Ovary (tissue), 9 donors: ENCODE results near the gene MAP2K5. TPM values are rescaled to one million over a fixed set of nuclear protein-coding genes. Genes with fewer than 3 reads are reported as not detected.

Experiments used
- DNase-seq, 5 donors: peaks; one replicate each; pipeline ENCODE4 v3.0.0-alpha.2; 2019 to 2020
- H3K27ac ChIP-seq, 2 donors: fragments of 200-600 bp; one replicate each; pipeline versions ENCODE4 v1.5.1 to v1.8.0; 2019 to 2022
- H3K27me3 ChIP-seq: fragments of 200-600 bp; one replicate; pipeline ENCODE4 v1.8.0; 2022
- H3K36me3 ChIP-seq: fragments of 200-600 bp; sonication (generic); one replicate; pipeline ENCODE4 v1.5.1; 2019
- H3K4me1 ChIP-seq: one replicate; pipeline ENCODE4 v1.8.1; 2013; ENCODE audit warnings: mild to moderate bottlenecking, moderate library complexity; ENCODE audit not compliant: insufficient read depth
- H3K4me3 ChIP-seq: fragments of 200-600 bp; sonication (generic); one replicate; pipeline ENCODE4 v1.5.1; 2017
- H3K9me3 ChIP-seq, 2 donors: fragments of 200-600 bp in 1 of 2; sonication (generic) in 1 of 2; one replicate each; pipeline versions ENCODE4 v1.5.1 to v1.8.1; 2013 to 2019; ENCODE audit warnings: mild to moderate bottlenecking in 1 of 2, moderate library complexity in 1 of 2
- EP300 ChIP-seq: sonication (generic); formaldehyde crosslinking; IDR thresholded peaks from one replicate; pipeline ENCODE4 v1.6.1; 2017; ENCODE audit warnings: antibody characterized with exemption
- POLR2A ChIP-seq: fragments of 450-650 bp; IDR thresholded peaks from one replicate; pipeline ENCODE4 v1.6.1; 2017; ENCODE audit warnings: antibody characterized with exemption, mild to moderate bottlenecking, moderate library complexity
- WGBS, 3 donors: extraction: QIAGEN DNeasy Blood & Tissue Kit in 1 of 3; methylation state at CpG; one replicate each; pipeline versions ENCODE4 v1.1.5 to v1.1.7; 2013 to 2017; 5-methylcytosine and 5-hydroxymethylcytosine counted together
- intact Hi-C, 4 donors: fragments of 100-400 bp; cut with DNase I; formaldehyde crosslinking; loops; one replicate each; pipeline versions ENCODE4 v1.11.0 to v1.15.1; 2022 to 2023
- polyA plus RNA-seq, 2 donors: library from polyadenylated mRNA; stranded (reverse); fragments of 200-250 nt in 1 of 2; fragments of 350-450 nt in 1 of 2; fragmentation: Illumina TruSeq in 1 of 2; extraction: RNeasy Lipid Tissue Mini Kit (QIAGEN cat#74804) in 1 of 2; gene quantifications; one replicate each; pipeline ENCODE4 v1.2.3, GENCODE V29; 2013 to 2014
- total RNA-seq, 7 donors: library from RNA; depleted of rRNA in 2 of 7; stranded (reverse); fragments of >200 nt in 2 of 7; fragmentation: NEBNext Ultra II Directional in 3 of 7; extraction: Animal tissue kit (Norgen Biotek cat#: 25700) in 3 of 7; gene quantifications; one replicate each; pipeline versions ENCODE4 v1.1.0 to v1.2.4, GENCODE V29; 2016 to 2023
- TF ChIP-seq, protein P1 (sequence below), 3 donors: fragments of 450-650 bp in 2 of 3; fragments of 200-600 bp in 1 of 3; IDR thresholded peaks; one replicate each; pipeline versions ENCODE4 v1.5.1 to v1.8.0; 2016 to 2022; ENCODE audit warnings: antibody characterized with exemption in 3 of 3, mild to moderate bottlenecking in 1 of 3
- donor health status: DM: no; HTN: no; CAD: no; lungs with moderate emphysema.
- donor health status: DM: no; HTN: no; CAD: no.
- donor health status: Bipolar disorder and iron deficiency.
- donor health status: DM: yes; HTN: yes; CAD: no.
- donor health status: DM: no; HTN: no; CAD: no.
- donor health status: DM: yes; HTN: yes; CAD: no.

MAP2K5 gene
- total and polyA plus RNA-seq, 9 donors = 4.0 to 39.8 (median 23.2) TPM

DNA sequence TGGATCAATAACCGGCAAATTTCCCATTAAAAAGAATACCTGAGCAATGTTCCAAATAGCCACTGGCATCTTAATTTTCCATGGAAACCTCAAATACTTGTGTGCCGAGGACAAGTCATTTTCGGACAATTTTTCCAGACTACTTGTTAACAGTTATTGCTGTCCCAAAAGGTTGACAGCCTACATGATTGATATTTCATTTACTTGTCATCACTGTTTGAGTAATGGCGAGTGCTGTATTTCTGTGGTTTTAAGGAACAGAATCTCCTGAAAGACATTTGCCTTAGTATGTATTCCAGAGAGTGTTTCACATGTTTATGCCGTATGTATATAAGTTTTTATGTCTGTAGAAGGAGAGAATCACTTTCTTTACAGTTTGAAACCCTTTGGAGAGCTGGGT, 36.7 kb downstream of the MAP2K5 start:
- TF ChIP-seq, protein P1, sequence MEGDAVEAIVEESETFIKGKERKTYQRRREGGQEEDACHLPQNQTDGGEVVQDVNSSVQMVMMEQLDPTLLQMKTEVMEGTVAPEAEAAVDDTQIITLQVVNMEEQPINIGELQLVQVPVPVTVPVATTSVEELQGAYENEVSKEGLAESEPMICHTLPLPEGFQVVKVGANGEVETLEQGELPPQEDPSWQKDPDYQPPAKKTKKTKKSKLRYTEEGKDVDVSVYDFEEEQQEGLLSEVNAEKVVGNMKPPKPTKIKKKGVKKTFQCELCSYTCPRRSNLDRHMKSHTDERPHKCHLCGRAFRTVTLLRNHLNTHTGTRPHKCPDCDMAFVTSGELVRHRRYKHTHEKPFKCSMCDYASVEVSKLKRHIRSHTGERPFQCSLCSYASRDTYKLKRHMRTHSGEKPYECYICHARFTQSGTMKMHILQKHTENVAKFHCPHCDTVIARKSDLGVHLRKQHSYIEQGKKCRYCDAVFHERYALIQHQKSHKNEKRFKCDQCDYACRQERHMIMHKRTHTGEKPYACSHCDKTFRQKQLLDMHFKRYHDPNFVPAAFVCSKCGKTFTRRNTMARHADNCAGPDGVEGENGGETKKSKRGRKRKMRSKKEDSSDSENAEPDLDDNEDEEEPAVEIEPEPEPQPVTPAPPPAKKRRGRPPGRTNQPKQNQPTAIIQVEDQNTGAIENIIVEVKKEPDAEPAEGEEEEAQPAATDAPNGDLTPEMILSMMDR (IDR thresholded peaks at IDR 0.05) = no peak
- TF ChIP-seq EP300 = no peak
- no peak for TF ChIP-seq POLR2A

DNA sequence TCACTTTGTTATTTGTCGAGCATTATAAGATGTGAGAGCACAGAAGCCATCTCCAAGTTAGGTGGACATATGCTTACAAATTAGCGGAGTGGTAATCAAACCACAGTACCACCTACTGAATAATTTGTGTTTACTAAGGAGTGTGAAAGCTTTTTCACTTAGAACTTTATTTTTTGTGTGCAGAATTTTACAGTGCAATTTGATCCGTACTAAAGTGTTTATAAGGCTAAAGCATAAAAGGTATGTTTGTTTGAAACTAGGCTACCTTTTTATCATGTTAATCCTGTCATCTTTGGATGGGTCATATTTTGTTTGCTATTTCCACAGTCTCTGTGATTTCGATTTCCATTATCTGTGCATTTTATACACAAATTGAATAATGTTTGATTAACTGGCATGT, 37.5 kb downstream of the MAP2K5 start:
- no peak for DNase-seq
- TF ChIP-seq EP300 (no peak), POLR2A (no peak)
- TF ChIP-seq, protein P1 (IDR thresholded peaks at IDR 0.05) = no peak
- intact Hi-C loops = no loop called here
- H3K36me3 ChIP-seq = no peaks in the 10 kb centered on the region
- no peaks in the 10 kb centered on the region for H3K4me1 ChIP-seq
- 80 to 82% (median 81%) methylated on average over 4 of the region's 4 CpGs for WGBS, 3 donors
- no peaks in the 10 kb centered on the region for H3K27me3 ChIP-seq
- no peak overlapping the region for H3K4me3 ChIP-seq
- no peak overlapping the region for H3K27ac ChIP-seq
- H3K9me3 ChIP-seq = no peaks in the 10 kb centered on the region

More for the DNA sequence above, 36.7 kb downstream of the MAP2K5 start:
- intact Hi-C loops = no loop called here
- no peaks in the 10 kb centered on the region for H3K9me3 ChIP-seq
- no peak for DNase-seq
- H3K27ac ChIP-seq = no peak overlapping the region
- no peaks in the 10 kb centered on the region for H3K36me3 ChIP-seq
- no peaks in the 10 kb centered on the region for H3K4me1 ChIP-seq
- H3K27me3 ChIP-seq = no peaks in the 10 kb centered on the region
- 91 to 95% (median 94%) methylated on average over 5 of the region's 5 CpGs for WGBS, 3 donors
- H3K4me3 ChIP-seq = no peak overlapping the region

DNA sequence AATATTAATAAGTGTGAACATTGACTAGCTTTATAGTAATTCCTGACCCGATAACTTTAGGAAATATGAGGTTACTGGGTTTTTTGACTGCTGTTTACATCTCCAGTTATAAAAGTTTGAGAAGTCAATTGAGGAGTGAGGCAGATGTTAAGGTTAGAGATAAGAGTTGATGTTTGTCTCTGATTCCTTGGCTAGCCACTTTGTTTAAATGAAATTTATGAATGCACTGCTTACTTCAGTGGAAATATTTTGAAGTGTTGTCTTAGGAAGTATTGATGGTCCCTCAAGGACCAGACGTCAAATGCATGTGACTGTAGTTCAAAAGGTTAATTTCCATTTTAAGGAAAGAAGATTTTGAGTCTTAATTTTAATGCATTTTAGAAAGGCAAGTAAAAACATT, 41.7 kb downstream of the MAP2K5 start:
- intact Hi-C loops = no loop called here
- 55 to 76% (median 76%) methylated on average over 2 of the region's 2 CpGs for WGBS, 3 donors

DNA sequence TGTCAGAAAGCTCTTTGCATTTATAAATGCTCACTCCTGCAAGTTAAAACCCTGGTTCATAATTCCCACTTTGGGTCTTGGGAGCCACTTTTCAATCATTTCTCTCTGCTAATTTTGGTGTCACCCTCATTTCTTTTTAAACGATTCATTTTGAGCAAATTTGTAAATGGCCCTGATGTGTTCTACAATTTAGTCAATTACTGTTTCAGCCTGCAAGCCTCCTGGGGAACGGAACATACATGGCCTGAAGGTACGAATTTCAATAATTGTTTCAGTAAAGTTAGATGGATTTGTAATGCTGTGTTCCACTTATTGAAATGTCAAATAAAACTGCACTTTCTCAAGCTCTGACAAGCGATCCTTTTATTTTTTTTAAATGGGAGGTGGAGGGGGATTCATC, 43.2 kb downstream of the MAP2K5 start:
- H3K4me3 ChIP-seq = no peak overlapping the region
- 97 to 98% (median 98%) methylated on average over 4 of the region's 4 CpGs for WGBS, 3 donors
- TF ChIP-seq, protein P1 (IDR thresholded peaks at IDR 0.05) = no peak
- TF ChIP-seq POLR2A = no peak
- TF ChIP-seq EP300 = no peak
- intact Hi-C loops = no loop called here
- no peaks in the 10 kb centered on the region for H3K9me3 ChIP-seq
- H3K27me3 ChIP-seq = no peaks in the 10 kb centered on the region
- DNase-seq = no peak
- no peaks in the 10 kb centered on the region for H3K36me3 ChIP-seq
- H3K27ac ChIP-seq = no peak overlapping the region
- H3K4me1 ChIP-seq = no peaks in the 10 kb centered on the region

More for the DNA sequence above, 41.7 kb downstream of the MAP2K5 start:
- Histone ChIP-seq H3K36me3 (no peaks in the 10 kb centered on the region), H3K4me1 (no peaks in the 10 kb centered on the region), H3K9me3 (no peaks in the 10 kb centered on the region), H3K4me3 (no peak overlapping the region), H3K27ac (no peak overlapping the region), H3K27me3 (no peaks in the 10 kb centered on the region)
- DNase-seq = no peak
- no peak for TF ChIP-seq EP300
- no peak for TF ChIP-seq POLR2A
- TF ChIP-seq, protein P1 (IDR thresholded peaks at IDR 0.05) = no peak
